Right atrium auricular region (tissue), 2 donors: ENCODE measurements around the gene ASMTL. TPM values are rescaled to one million over a fixed set of nuclear protein-coding genes. Genes with fewer than 3 reads are reported as not detected.

Experiments used
- DNase-seq: peaks from one replicate; pipeline ENCODE4 v3.0.0-alpha.2; 2019; ENCODE audit warnings: low spot score
- H3K27ac ChIP-seq, 2 donors: fragments of 200-600 bp; sonication (generic); 1 replicate in 1 of 2; 2 replicates in 1 of 2; pipeline ENCODE4 v1.5.1; 2016 to 2019
- H3K27me3 ChIP-seq, 2 donors: fragments of 200-600 bp; sonication (generic); one replicate each; pipeline versions ENCODE4 v1.5.1 to v1.6.0; 2017 to 2019
- H3K36me3 ChIP-seq: fragments of 200-600 bp; sonication (generic); one replicate; pipeline ENCODE4 v1.5.1; 2016
- H3K4me1 ChIP-seq, 2 donors: fragments of 200-600 bp; sonication (generic); one replicate each; pipeline versions ENCODE4 v1.5.1 to v1.6.0; 2017 to 2019
- H3K4me3 ChIP-seq, 2 donors: fragments of 200-600 bp; sonication (generic); 1 replicate in 1 of 2; 2 replicates in 1 of 2; pipeline ENCODE4 v1.5.1; 2017 to 2019; ENCODE audit warnings: mild to moderate bottlenecking in 1 of 2, moderate library complexity in 1 of 2
- H3K9me3 ChIP-seq, 2 donors: fragments of 200-600 bp; sonication (generic); one replicate each; pipeline ENCODE4 v1.5.1; 2019
- CTCF ChIP-seq, 2 donors: fragments of 200-600 bp; sonication (generic); IDR thresholded peaks; one replicate each; pipeline ENCODE4 v1.5.1; 2019; ENCODE audit warnings: antibody characterized with exemption in 2 of 2
- total RNA-seq, 2 donors: library from RNA; depleted of rRNA; stranded (reverse); fragments of >200 nt; gene quantifications; one replicate each; pipeline ENCODE4 v1.1.0, GENCODE V29; 2016

Gene ASMTL
- total RNA-seq, 2 donors from 2014 or later, result 20.1 to 31.9 TPM

GRCh38 chrX:1391707-1392375 is 60.9 kb downstream of the ASMTL start, which contains the start of gene SLC25A6:
TSS of gene SLC25A6 (minus strand) at chrX:1392113. CDS start at chrX:1392009, 104 bp downstream.
- Histone ChIP-seq H3K36me3 (peaks cover 41% of the 10 kb centered on the region), H3K9me3 (no peaks in the 10 kb centered on the region), H3K27ac (peak within 1 kb of the TSS; percentile 98 to 100), H3K27me3 (no peaks in the 10 kb centered on the region), H3K4me3 (peak within 1 kb of the TSS; percentile 99 to 100), H3K4me1 (peaks cover 0 to 50% of the 10 kb centered on the region in 2 donors)
- DNase-seq, result peak; percentile 99
- no peak for TF ChIP-seq CTCF (IDR thresholded peaks at IDR 0.05)

GRCh38 chrX:1391370-1391706 is 61.4 kb downstream of the ASMTL start:
- no peak for TF ChIP-seq CTCF (IDR thresholded peaks at IDR 0.05)
- Histone ChIP-seq H3K36me3 (peaks cover 46% of the 10 kb centered on the region), H3K4me1 (peaks cover 0 to 50% of the 10 kb centered on the region in 2 donors), H3K27ac (peak overlapping the region; percentile 98 to 100), H3K4me3 (peak overlapping the region; percentile 99 to 100), H3K9me3 (no peaks in the 10 kb centered on the region), H3K27me3 (no peaks in the 10 kb centered on the region)
- no peak for DNase-seq

- peak overlapping the region; percentile 99 to 100 for H3K4me3 ChIP-seq
- H3K9me3 ChIP-seq, result no peaks in the 10 kb centered on the region
- H3K27ac ChIP-seq, result peak overlapping the region; percentile 98 to 100
- peak; percentile 58 for DNase-seq
- peaks cover 0 to 50% of the 10 kb centered on the region in 2 donors for H3K4me1 ChIP-seq
- no peak for TF ChIP-seq CTCF (IDR thresholded peaks at IDR 0.05)
- H3K27me3 ChIP-seq, result no peaks in the 10 kb centered on the region
- H3K36me3 ChIP-seq, result peaks cover 51% of the 10 kb centered on the region
Observed at GRCh38 chrX:1390621-1391369, 61.9 kb downstream of the ASMTL start.

GRCh38 chrX:1389993-1390285 is 62.8 kb downstream of the ASMTL start:
- TF ChIP-seq CTCF (IDR thresholded peaks at IDR 0.05), result no peak
- peaks cover 0 to 50% of the 10 kb centered on the region in 2 donors for H3K4me1 ChIP-seq
- H3K27me3 ChIP-seq, result no peaks in the 10 kb centered on the region
- H3K27ac ChIP-seq, result no peak overlapping the region
- DNase-seq, result peak; percentile 34
- H3K9me3 ChIP-seq, result no peaks in the 10 kb centered on the region
- H3K36me3 ChIP-seq, result peaks cover 60% of the 10 kb centered on the region
- H3K4me3 ChIP-seq, result no peak overlapping the region

GRCh38 chrX:1389181-1389992 is 63.3 kb downstream of the ASMTL start:
- peaks cover 0 to 50% of the 10 kb centered on the region in 2 donors for H3K4me1 ChIP-seq
- H3K27me3 ChIP-seq, result no peaks in the 10 kb centered on the region
- H3K27ac ChIP-seq, result no peak overlapping the region
- no peak for TF ChIP-seq CTCF (IDR thresholded peaks at IDR 0.05)
- H3K4me3 ChIP-seq, result no peak overlapping the region
- DNase-seq, result peak; percentile 57
- H3K36me3 ChIP-seq, result peaks cover 66% of the 10 kb centered on the region
- H3K9me3 ChIP-seq, result no peaks in the 10 kb centered on the region
